Endothelial cell of umbilical vein (primary cell): ENCODE measurements around the gene DPP7. TPM values are rescaled to one million over a fixed set of nuclear protein-coding genes. Genes with fewer than 3 reads are reported as not detected.

ENCODE experiments used
- BruUV-seq: library from RNA; stranded (reverse); fragments of 400-500 nt; replicated peaks from 2 replicates; lab custom pipeline; 2021; lab: Mats Ljungman, UMichigan
- CTCF ChIA-PET: fragments of 300-600, 350-600 bp; sonication (Branson Sonifier 250); formaldehyde crosslinking; loops from one replicate; lab custom pipeline; 2021; ENCODE audit warnings: antibody characterized with exemption, inconsistent platforms; lab: Charles Lee
- POLR2A ChIA-PET: fragments of 300-600, 350-600 bp; sonication (Branson Sonifier 250); formaldehyde crosslinking; loops from one replicate; lab custom pipeline; 2021; ENCODE audit warnings: antibody characterized with exemption, inconsistent platforms; lab: Charles Lee
- DNase-seq: peaks from one replicate; pipeline ENCODE4 v3.0.0-alpha.2; 2011; ENCODE audit warnings: low read depth, low spot score
- FAIRE-seq: peaks from 2 replicates; lab custom pipeline; 2011; peaks lifted over from hg19 to GRCh38; lab: Jason Lieb, UNC
- H2AFZ ChIP-seq: 2 replicates; pipeline ENCODE4 v1.6.0; 2012; ENCODE audit warnings: low read depth, low read length, control low read depth, inconsistent platforms
- H3K27ac ChIP-seq: 2 replicates; pipeline ENCODE4 v1.5.1; 2011; ENCODE audit warnings: low read depth, mild to moderate bottlenecking, control low read depth, low read length, moderate library complexity; ENCODE audit not compliant: insufficient read depth
- H3K27me3 ChIP-seq, 2 experiments: 2 replicates each; pipeline versions ENCODE4 v1.6.0 to v1.6.1; 2011; ENCODE audit warnings: low read length in 2 of 2, mixed read lengths in 1 of 2; ENCODE audit not compliant: control insufficient read depth in 2 of 2, insufficient read depth in 2 of 2
- H3K36me3 ChIP-seq, 2 experiments: 2 replicates in 1 of 2; 3 replicates in 1 of 2; pipeline ENCODE4 v1.5.1; 2011; ENCODE audit warnings: low read length in 2 of 2, mild to moderate bottlenecking in 1 of 2, moderate library complexity in 1 of 2; ENCODE audit not compliant: control insufficient read depth in 2 of 2, insufficient read depth in 2 of 2; ENCODE audit errors: extremely low read depth in 1 of 2
- H3K4me1 ChIP-seq: 3 replicates; pipeline ENCODE4 v1.5.1; 2011; ENCODE audit warnings: mild to moderate bottlenecking, low read length; ENCODE audit not compliant: control insufficient read depth, insufficient read depth; ENCODE audit errors: extremely low read depth
- H3K4me2 ChIP-seq: 2 replicates; pipeline ENCODE4 v1.6.1; 2011; ENCODE audit warnings: low read length, control low read depth, mixed read lengths; ENCODE audit not compliant: insufficient read depth
- H3K4me3 ChIP-seq, 3 experiments: fragments of 200-600 bp in 1 of 3; sonication (generic), shearing (Covaris generic) in 1 of 3; replicated peaks in 1 of 3; 2 replicates each; pipeline ENCODE4 v1.5.1; 2011 to 2016; ENCODE audit warnings: control low read depth in 3 of 3, low read length in 3 of 3, mild to moderate bottlenecking in 2 of 3, inconsistent platforms in 1 of 3, low read depth in 1 of 3, moderate library complexity in 1 of 3; ENCODE audit not compliant: insufficient read depth in 1 of 3
- H3K79me2 ChIP-seq: 2 replicates; pipeline ENCODE4 v1.6.0; 2012; ENCODE audit warnings: low read length, inconsistent platforms; ENCODE audit not compliant: control insufficient read depth, insufficient read depth
- H3K9ac ChIP-seq: replicated peaks from 2 replicates; pipeline ENCODE3; 2011; ENCODE audit warnings: low read length, control low read depth; ENCODE audit not compliant: insufficient read depth; ENCODE audit errors: extremely low read depth
- H3K9me1 ChIP-seq: replicated peaks from 3 replicates; pipeline ENCODE4 v1.6.0; 2011; ENCODE audit warnings: mild to moderate bottlenecking, low read length; ENCODE audit not compliant: control insufficient read depth, insufficient read depth; ENCODE audit errors: extremely low read depth
- H3K9me3 ChIP-seq: replicated peaks from 2 replicates; pipeline ENCODE4 v1.5.1; 2012; ENCODE audit warnings: low read length, inconsistent platforms; ENCODE audit not compliant: control insufficient read depth, insufficient read depth
- H4K20me1 ChIP-seq: replicated peaks from 2 replicates; pipeline ENCODE3; 2011; ENCODE audit warnings: mild to moderate bottlenecking, low read length; ENCODE audit not compliant: control insufficient read depth, insufficient read depth; ENCODE audit errors: extremely low read depth
- EZH2 ChIP-seq: IDR thresholded peaks from 2 replicates; pipeline ENCODE4 v1.6.1; 2012; ENCODE audit warnings: borderline replicate concordance, low read depth, mild to moderate bottlenecking, moderate library complexity, low read length, inconsistent platforms; ENCODE audit not compliant: severe bottlenecking
- FOS ChIP-seq: IDR thresholded peaks from 2 replicates; pipeline ENCODE4 v1.6.1; 2011; ENCODE audit warnings: mild to moderate bottlenecking, low read length, moderate library complexity, borderline replicate concordance; ENCODE audit not compliant: insufficient read depth
- GATA2 ChIP-seq: IDR thresholded peaks from 2 replicates; pipeline ENCODE4 v1.7.0; 2011; ENCODE audit warnings: low read depth, mild to moderate bottlenecking, moderate library complexity, mixed read lengths, low read length; ENCODE audit not compliant: insufficient read length, insufficient read depth
- JUN ChIP-seq: IDR thresholded peaks from 2 replicates; pipeline ENCODE4 v1.6.1; 2011; ENCODE audit warnings: borderline replicate concordance, low read depth; ENCODE audit not compliant: insufficient read length, insufficient read depth
- MAX ChIP-seq: IDR thresholded peaks from 2 replicates; pipeline ENCODE4 v1.6.1; 2011; ENCODE audit not compliant: insufficient read depth, insufficient read length
- MYC ChIP-seq: IDR thresholded peaks from one replicate; pipeline ENCODE4 v1.6.1; 2011; ENCODE audit warnings: mild to moderate bottlenecking, low read depth, low read length
- POLR2A ChIP-seq: IDR thresholded peaks from 2 replicates; pipeline ENCODE4 v1.6.1; 2012; ENCODE audit warnings: low read depth, mild to moderate bottlenecking, control low read depth, low read length
- POLR2AphosphoS5 ChIP-seq: IDR thresholded peaks from 2 replicates; pipeline ENCODE4 v1.6.1; 2012; ENCODE audit warnings: low read depth, mild to moderate bottlenecking, control low read depth, low read length, moderate library complexity; ENCODE audit not compliant: insufficient read depth
- dilution Hi-C: fragments of 300-500 bp; cut with MboI; formaldehyde crosslinking; loops from one replicate; pipeline ENCODE4 v1.15.0; 2019; ENCODE audit warnings: low sequenced_read_pairs; ENCODE audit not compliant: extremely low pct_ligation_motif_present
- intact Hi-C: fragments of 100-400 bp; cut with micrococcal nuclease; formaldehyde crosslinking; loops from one replicate; pipeline ENCODE4 v1.10.0; 2022
- polyA plus RNA-seq, 4 experiments: library from polyadenylated mRNA; depleted of rRNA in 3 of 4; stranded (reverse) in 3 of 4; unstranded in 1 of 4; fragments of >200 nt; gene quantifications; 2 replicates each; pipeline versions ENCODE4 v1.2.1 to v1.2.3, GENCODE V29; 2011 to 2012; ENCODE audit warnings: missing spikeins in 1 of 4
- total RNA-seq: library from RNA; stranded (reverse); gene quantifications from 2 replicates; pipeline ENCODE4 v1.2.3, GENCODE V29; 2021
- TF ChIP-seq, protein P1 (sequence below), 2 donors: IDR thresholded peaks; 1 replicate in 1 of 2; 2 replicates in 1 of 2; pipeline ENCODE4 v1.5.1; 2011; ENCODE audit warnings: low read length in 2 of 2, mild to moderate bottlenecking in 2 of 2, moderate library complexity in 2 of 2, control low read depth in 1 of 2, inconsistent platforms in 1 of 2, low read depth in 1 of 2; ENCODE audit not compliant: insufficient read depth in 1 of 2; ENCODE audit errors: extremely low read depth in 1 of 2

Gene DPP7
- total and polyA plus RNA-seq, 2 donors (not counting 3 experiments of a cell fraction or from before 2014, with no cell fraction given): 149 to 200 TPM

- Histone ChIP-seq H3K9ac (no peak overlapping the region), H3K9me3 (no peaks in the 10 kb centered on the region), H3K4me1 (no peaks in the 10 kb centered on the region), H3K36me3 (peaks cover 0 to 56% of the 10 kb centered on the region in 2 experiments), H3K4me2 (no peak overlapping the region), H3K27me3 (no peaks in the 10 kb centered on the region), H3K4me3 (no peak overlapping the region), H4K20me1 (no peaks in the 10 kb centered on the region), H2AFZ (no peak overlapping the region), H3K9me1 (no peaks in the 10 kb centered on the region), H3K27ac (no peak overlapping the region), H3K79me2 (no peaks in the 10 kb centered on the region)
- ChIA-PET POLR2A (no interaction called here), CTCF (interaction anchor here (1.1 to 1.7 kb wide), 2 partner anchors 19 to 129 kb away, joined by 3 to 5 read pairs; no protein-coding TSS in a partner anchor)
- intact Hi-C loops: no loop called here
- FAIRE-seq (no peak), DNase-seq (no peak)
- TF ChIP-seq POLR2A (no peak), GATA2 (no peak), JUN (no peak), MYC (no peak), EZH2 (no peak), FOS (no peak), MAX (no peak), POLR2AphosphoS5 (no peak)
- TF ChIP-seq, protein P1, sequence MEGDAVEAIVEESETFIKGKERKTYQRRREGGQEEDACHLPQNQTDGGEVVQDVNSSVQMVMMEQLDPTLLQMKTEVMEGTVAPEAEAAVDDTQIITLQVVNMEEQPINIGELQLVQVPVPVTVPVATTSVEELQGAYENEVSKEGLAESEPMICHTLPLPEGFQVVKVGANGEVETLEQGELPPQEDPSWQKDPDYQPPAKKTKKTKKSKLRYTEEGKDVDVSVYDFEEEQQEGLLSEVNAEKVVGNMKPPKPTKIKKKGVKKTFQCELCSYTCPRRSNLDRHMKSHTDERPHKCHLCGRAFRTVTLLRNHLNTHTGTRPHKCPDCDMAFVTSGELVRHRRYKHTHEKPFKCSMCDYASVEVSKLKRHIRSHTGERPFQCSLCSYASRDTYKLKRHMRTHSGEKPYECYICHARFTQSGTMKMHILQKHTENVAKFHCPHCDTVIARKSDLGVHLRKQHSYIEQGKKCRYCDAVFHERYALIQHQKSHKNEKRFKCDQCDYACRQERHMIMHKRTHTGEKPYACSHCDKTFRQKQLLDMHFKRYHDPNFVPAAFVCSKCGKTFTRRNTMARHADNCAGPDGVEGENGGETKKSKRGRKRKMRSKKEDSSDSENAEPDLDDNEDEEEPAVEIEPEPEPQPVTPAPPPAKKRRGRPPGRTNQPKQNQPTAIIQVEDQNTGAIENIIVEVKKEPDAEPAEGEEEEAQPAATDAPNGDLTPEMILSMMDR (IDR thresholded peaks at IDR 0.05; ENCODE audit: extremely low read depth in 1 of 2, insufficient read depth in 1 of 2, low read depth in 1 of 2, low read length in 2 of 2): no peak
- dilution Hi-C loops: no loop called here
- BruUV-seq: no TSS peak
Observed at GRCh38 chr9:137107312-137107921, 7.1 kb downstream of the DPP7 start.
